ENCODE data around the gene CRADD. TPM values are rescaled to one million over a fixed set of nuclear protein-coding genes. Genes with fewer than 3 reads are reported as not detected.

The CRADD gene
- total RNA-seq, 1 donor from 2014 or later = 10.3 TPM

- no peak overlapping the region for H3K4me3 ChIP-seq (ENCODE audit: low read depth, low read length)
- no peak for TF ChIP-seq CTCF (conservative IDR thresholded peaks at IDR 0.05; ENCODE audit: low read depth, low read length)
- DNase-seq (ENCODE audit: low read depth) = no peak
These were observed 126.2 kb downstream of the CRADD start for GRCh38 chr12:93803424-93803807.

GRCh38 chr12:93804392-93805179, 127.4 kb downstream of the CRADD start:
- no peak for DNase-seq (ENCODE audit: low read depth)
- TF ChIP-seq CTCF (conservative IDR thresholded peaks at IDR 0.05; ENCODE audit: low read depth, low read length) = no peak
- H3K4me3 ChIP-seq (ENCODE audit: low read depth, low read length) = no peak overlapping the region

- DNase-seq (ENCODE audit: low read depth) = peak; percentile 50
- no peak overlapping the region for H3K4me3 ChIP-seq (ENCODE audit: low read depth, low read length)
- TF ChIP-seq CTCF (conservative IDR thresholded peaks at IDR 0.05; ENCODE audit: low read depth, low read length) = no peak
These were observed 128.6 kb downstream of the CRADD start for GRCh38 chr12:93805736-93806141.

- TF ChIP-seq CTCF (conservative IDR thresholded peaks at IDR 0.05; ENCODE audit: low read depth, low read length) = no peak
- no peak for DNase-seq (ENCODE audit: low read depth)
- no peak overlapping the region for H3K4me3 ChIP-seq (ENCODE audit: low read depth, low read length)
These were observed 130.2 kb downstream of the CRADD start for GRCh38 chr12:93807354-93807753.

GRCh38 chr12:93808169-93808899, 131.2 kb downstream of the CRADD start:
- no peak overlapping the region for H3K4me3 ChIP-seq (ENCODE audit: low read depth, low read length)
- TF ChIP-seq CTCF (conservative IDR thresholded peaks at IDR 0.05; ENCODE audit: low read depth, low read length) = no peak
- no peak for DNase-seq (ENCODE audit: low read depth)

GRCh38 chr12:93812626-93813025, 135.5 kb downstream of the CRADD start:
- no peak for TF ChIP-seq CTCF (conservative IDR thresholded peaks at IDR 0.05; ENCODE audit: low read depth, low read length)
- DNase-seq (ENCODE audit: low read depth) = no peak
- no peak overlapping the region for H3K4me3 ChIP-seq (ENCODE audit: low read depth, low read length)

Measured in epithelial cell of proximal tubule (primary cell).